HG03095 (cell line): ENCODE data around the gene DPF3.
"Not testable (repeated sequence)": the region's sequence is repeated elsewhere in the genome, so short reads cannot be mapped to it uniquely, and the experiment has no call there.

Source experiments
- ATAC-seq: cut with Tn5 transposase; IDR thresholded peaks from one replicate; pipeline ENCODE4 v1.9.1; 2021; ENCODE audit warnings: moderate library complexity; ENCODE audit not compliant: unreplicated experiment

DPF3 gene

GRCh38 chr14:72776701-72777261, 117.1 kb downstream of the DPF3 start:
- no peak for ATAC-seq

- no peak for ATAC-seq
Observed at GRCh38 chr14:72775923-72776554, 117.9 kb downstream of the DPF3 start.

- no peak for ATAC-seq
Observed at GRCh38 chr14:72774894-72775620, 118.8 kb downstream of the DPF3 start.

GRCh38 chr14:72774141-72774540, 119.8 kb downstream of the DPF3 start:
- ATAC-seq, result no peak

- no peak for ATAC-seq
Observed at GRCh38 chr14:72771561-72771960, 122.3 kb downstream of the DPF3 start.

GRCh38 chr14:72766296-72766695, 127.6 kb downstream of the DPF3 start:
- ATAC-seq, result no peak

GRCh38 chr14:72763892-72764291, 130.0 kb downstream of the DPF3 start:
- ATAC-seq, result no peak

- ATAC-seq, result no peak
Observed at GRCh38 chr14:72759670-72760069, 134.2 kb downstream of the DPF3 start.

- ATAC-seq, result no peak
Observed at GRCh38 chr14:72758993-72759392, 134.9 kb downstream of the DPF3 start.

GRCh38 chr14:72758420-72758819, 135.5 kb downstream of the DPF3 start:
- no peak for ATAC-seq

GRCh38 chr14:72756967-72757366, 136.9 kb downstream of the DPF3 start:
- no peak for ATAC-seq

- no peak for ATAC-seq
Observed at GRCh38 chr14:72755766-72756165, 138.1 kb downstream of the DPF3 start.

- no peak for ATAC-seq
Observed at GRCh38 chr14:72754949-72755348, 139.0 kb downstream of the DPF3 start.

GRCh38 chr14:72753879-72754400, 140.0 kb downstream of the DPF3 start:
- ATAC-seq, result no peak

GRCh38 chr14:72753044-72753710, 140.7 kb downstream of the DPF3 start:
- ATAC-seq, result no peak

- ATAC-seq, result no peak
Observed at GRCh38 chr14:72752034-72752412, 141.9 kb downstream of the DPF3 start.

- no peak for ATAC-seq
Observed at GRCh38 chr14:72751276-72752033, 142.4 kb downstream of the DPF3 start.

- ATAC-seq, result not testable (repeated sequence)
Observed at GRCh38 chr14:72748921-72749320, 145.0 kb downstream of the DPF3 start.

GRCh38 chr14:72747652-72748051, 146.2 kb downstream of the DPF3 start:
- ATAC-seq, result no peak

GRCh38 chr14:72745991-72746980, 147.6 kb downstream of the DPF3 start:
- no peak for ATAC-seq
